ENCODE data around the gene ARRB2. TPM values are rescaled to one million over a fixed set of nuclear protein-coding genes. Genes with fewer than 3 reads are reported as not detected.
"Not testable (repeated sequence)": the region's sequence is repeated elsewhere in the genome, so short reads cannot be mapped to it uniquely, and the experiment has no call there.

ARRB2 gene
- total RNA-seq, 4 donors from 2014 or later, result 12.1 to 20.6 (median 16.0) TPM

- H3K27ac ChIP-seq, result no peak overlapping the region
- no peaks in the 10 kb centered on the region for H3K9me3 ChIP-seq
- H3K4me1 ChIP-seq, result peaks cover 26% of the 10 kb centered on the region
- WGBS, result 4% methylated on average over 15 of the region's 15 CpGs
- no peaks in the 10 kb centered on the region for H3K27me3 ChIP-seq
- DNase-seq (ENCODE audit: low spot score in 2 of 2), result no peak
- peak overlapping the region; percentile 93 for H3K4me3 ChIP-seq
- H3K36me3 ChIP-seq, result no peaks in the 10 kb centered on the region
- no peak for TF ChIP-seq CTCF (IDR thresholded peaks at IDR 0.05)
- TF ChIP-seq EP300 (IDR thresholded peaks at IDR 0.05), result no peak
- TF ChIP-seq POLR2A (IDR thresholded peaks at IDR 0.05), result no peak
- TF ChIP-seq POLR2AphosphoS5 (IDR thresholded peaks at IDR 0.05), result no peak
Measured at GRCh38 chr17:4703330-4703691, 7.1 kb upstream of the ARRB2 start.

GRCh38 chr17:4704574-4704907 lies 5.9 kb upstream of the ARRB2 start:
- 43% methylated on average over 14 of the region's 14 CpGs for whole genome bisulfite sequencing
- H3K9me3 ChIP-seq; H3K27ac ChIP-seq; DNase-seq (ENCODE audit: low spot score in 2 of 2); H3K27me3 ChIP-seq; H3K36me3 ChIP-seq: not testable (repeated sequence)
- Histone ChIP-seq H3K4me3 (peak overlapping the region; percentile 93), H3K4me1 (peaks cover 29% of the 10 kb centered on the region)

GRCh38 chr17:4704991-4705390 lies 5.4 kb upstream of the ARRB2 start:
- no peak for DNase-seq (ENCODE audit: low spot score in 2 of 2)
- H3K4me1 ChIP-seq, result peaks cover 33% of the 10 kb centered on the region
- H3K36me3 ChIP-seq, result no peaks in the 10 kb centered on the region
- H3K27ac ChIP-seq, result no peak overlapping the region
- no peaks in the 10 kb centered on the region for H3K27me3 ChIP-seq
- WGBS, result 98% methylated on average over 15 of the region's 15 CpGs
- H3K9me3 ChIP-seq, result no peaks in the 10 kb centered on the region
- TF ChIP-seq EP300 (IDR thresholded peaks at IDR 0.05), result no peak
- TF ChIP-seq POLR2A (IDR thresholded peaks at IDR 0.05), result no peak
- TF ChIP-seq POLR2AphosphoS5 (IDR thresholded peaks at IDR 0.05), result no peak
- no peak for TF ChIP-seq CTCF (IDR thresholded peaks at IDR 0.05)
- no peak overlapping the region for H3K4me3 ChIP-seq

- 80% methylated on average over 7 of the region's 7 CpGs for WGBS
Measured at GRCh38 chr17:4706121-4706520, 4.3 kb upstream of the ARRB2 start.

GRCh38 chr17:4708436-4708835 lies 2.0 kb upstream of the ARRB2 start:
- H3K4me3 ChIP-seq, result no peak overlapping the region
- H3K4me1 ChIP-seq, result peaks cover 26% of the 10 kb centered on the region
- no peaks in the 10 kb centered on the region for H3K27me3 ChIP-seq
- DNase-seq (ENCODE audit: low spot score in 2 of 2), result no peak
- WGBS, result 77% methylated on average over 8 of the region's 8 CpGs
- no peaks in the 10 kb centered on the region for H3K36me3 ChIP-seq
- no peaks in the 10 kb centered on the region for H3K9me3 ChIP-seq
- no peak overlapping the region for H3K27ac ChIP-seq
- TF ChIP-seq POLR2A (IDR thresholded peaks at IDR 0.05), result no peak
- TF ChIP-seq POLR2AphosphoS5 (IDR thresholded peaks at IDR 0.05), result no peak
- no peak for TF ChIP-seq CTCF (IDR thresholded peaks at IDR 0.05)
- TF ChIP-seq EP300 (IDR thresholded peaks at IDR 0.05), result no peak

More at GRCh38 chr17:4706121-4706520, 4.3 kb upstream of the ARRB2 start:
- no peak overlapping the region for H3K4me3 ChIP-seq
- no peaks in the 10 kb centered on the region for H3K36me3 ChIP-seq
- no peaks in the 10 kb centered on the region for H3K27me3 ChIP-seq
- TF ChIP-seq EP300 (IDR thresholded peaks at IDR 0.05) (no peak), POLR2A (IDR thresholded peaks at IDR 0.05) (no peak), CTCF (IDR thresholded peaks at IDR 0.05) (no peak), POLR2AphosphoS5 (IDR thresholded peaks at IDR 0.05) (no peak)
- no peak overlapping the region for H3K27ac ChIP-seq
- no peak for DNase-seq (ENCODE audit: low spot score in 2 of 2)
- no peaks in the 10 kb centered on the region for H3K9me3 ChIP-seq
- H3K4me1 ChIP-seq, result peaks cover 40% of the 10 kb centered on the region

All from suprapubic skin (tissue), 4 donors.